ENCODE measurements around the gene GPR142.

The GPR142 gene

GRCh38 chr17:74408262-74408661 is 41.0 kb downstream of the GPR142 start:
- TF ChIP-seq SALL2 (tag by site-specific recombination; IDR thresholded peaks at IDR 0.05; ENCODE audit: borderline replicate concordance) (no peak), KLF17 (tag by site-specific recombination; IDR thresholded peaks at IDR 0.05) (no peak), ZNF561 (tag by site-specific recombination; IDR thresholded peaks at IDR 0.05; ENCODE audit: borderline replicate concordance) (no peak), ZNF121 (tag by site-specific recombination; IDR thresholded peaks at IDR 0.05) (peak; percentile 58)
- H3K4me3 ChIP-seq (ENCODE audit: low read depth, low read length): no peak overlapping the region
- no peaks in the 10 kb centered on the region for H3K36me3 ChIP-seq (ENCODE audit: control insufficient read depth in 2 of 2, insufficient read depth in 1 of 2, low read length in 2 of 2)
- H3K9me3 ChIP-seq (ENCODE audit: control insufficient read depth, insufficient read depth, low read depth, low read length): no peaks in the 10 kb centered on the region
- ChIA-PET CTCF (interaction anchor here (0.6 to 9.1 kb wide), 5 partner anchors 13 to 351 kb away, joined by 3 to 61 read pairs (median 4); no protein-coding TSS in a partner anchor), POLR2A (no interaction called here)
- no peaks in the 10 kb centered on the region for H3K4me1 ChIP-seq (ENCODE audit: control insufficient read depth, insufficient read depth, low read length)
- H3K27ac ChIP-seq (ENCODE audit: extremely low read depth, low read depth, low read length): no peak overlapping the region

GRCh38 chr17:74408815-74409214 is 41.5 kb downstream of the GPR142 start:
- ChIA-PET POLR2A (interaction anchor here (0.8 kb wide), 1 partner anchor 75 kb away, joined by 3 read pairs; no protein-coding TSS in a partner anchor), CTCF (interaction anchor here (1.4 to 9.1 kb wide), 2 partner anchors 40 to 47 kb away, joined by 3 to 61 read pairs; no protein-coding TSS in a partner anchor)
- Histone ChIP-seq H3K9me3 (ENCODE audit: control insufficient read depth, insufficient read depth, low read depth, low read length) (no peaks in the 10 kb centered on the region), H3K4me3 (ENCODE audit: low read depth, low read length) (no peak overlapping the region), H3K4me1 (ENCODE audit: control insufficient read depth, insufficient read depth, low read length) (no peaks in the 10 kb centered on the region), H3K27ac (ENCODE audit: extremely low read depth, low read depth, low read length) (no peak overlapping the region), H3K36me3 (ENCODE audit: control insufficient read depth in 2 of 2, insufficient read depth in 1 of 2, low read length in 2 of 2) (no peaks in the 10 kb centered on the region)
- TF ChIP-seq ZNF791 (tag by site-specific recombination; IDR thresholded peaks at IDR 0.05) (no peak), ZNF580 (tag by site-specific recombination; IDR thresholded peaks at IDR 0.05) (no peak)

GRCh38 chr17:74410001-74410443 is 42.7 kb downstream of the GPR142 start:
- Histone ChIP-seq H3K9me3 (ENCODE audit: control insufficient read depth, insufficient read depth, low read depth, low read length) (no peaks in the 10 kb centered on the region), H3K36me3 (ENCODE audit: control insufficient read depth in 2 of 2, insufficient read depth in 1 of 2, low read length in 2 of 2) (no peaks in the 10 kb centered on the region), H3K4me3 (ENCODE audit: low read depth, low read length) (no peak overlapping the region), H3K4me1 (ENCODE audit: control insufficient read depth, insufficient read depth, low read length) (no peaks in the 10 kb centered on the region), H3K27ac (ENCODE audit: extremely low read depth, low read depth, low read length) (no peak overlapping the region)
- CTCF ChIA-PET: interaction anchor here (0.6 to 9.1 kb wide), 4 partner anchors 42 to 271 kb away, joined by 3 to 61 read pairs (median 4); no protein-coding TSS in a partner anchor
- TF ChIP-seq PBX3 (CRISPR knock-in tag; IDR thresholded peaks at IDR 0.05) (no peak), ZNF707 (tag by site-specific recombination; IDR thresholded peaks at IDR 0.05) (no peak), ZNF140 (tag by site-specific recombination; IDR thresholded peaks at IDR 0.05) (no peak), ZNF112 (tag by site-specific recombination; IDR thresholded peaks at IDR 0.05) (no peak), ZNF513 (tag by site-specific recombination; IDR thresholded peaks at IDR 0.05) (no peak), ZXDB (tag by site-specific recombination; IDR thresholded peaks at IDR 0.05) (no peak), ZNF558 (tag by site-specific recombination; IDR thresholded peaks at IDR 0.05) (no peak), ZNF596 (tag by site-specific recombination; IDR thresholded peaks at IDR 0.05) (no peak), KLF8 (tag by site-specific recombination; IDR thresholded peaks at IDR 0.05) (no peak)
- POLR2A ChIA-PET: no interaction called here
